Fibroblast of lung (primary cell): Measurements from ENCODE around the gene PAQR5.

ENCODE experiments used
- CTCF ChIP-seq, 2 donors: IDR thresholded peaks in 1 of 2; conservative IDR thresholded peaks in 1 of 2; 1 replicate in 1 of 2; 2 replicates in 1 of 2; pipeline ENCODE4 v1.5.1; 2011 to 2012; ENCODE audit warnings: low read length in 2 of 2, control low read depth in 1 of 2, inconsistent platforms in 1 of 2, low read depth in 1 of 2, mild to moderate bottlenecking in 1 of 2
- EZH2 ChIP-seq: IDR thresholded peaks from 2 replicates; pipeline ENCODE4 v1.5.1; 2012; ENCODE audit warnings: low read length, control low read depth, mild to moderate bottlenecking; ENCODE audit errors: missing control alignments

- TF ChIP-seq CTCF (conservative IDR thresholded peaks at IDR 0.05 in 1 of 2, IDR thresholded peaks at IDR 0.05 in 1 of 2; ENCODE audit: low read depth in 1 of 2, low read length in 2 of 2) (no peak), EZH2 (no peak)
Observed at GRCh38 chr15:69403594-69403993, 104.9 kb downstream of the PAQR5 start.
